Measurements from ENCODE around the gene EYS.

GRCh38 chr6:64437996-64438395, 1269.0 kb downstream of the EYS start:
- no peak for TF ChIP-seq POLR2A (IDR thresholded peaks at IDR 0.05; ENCODE audit: control extremely low read depth in 1 of 2, low read depth in 2 of 2, low read length in 2 of 2)
- no peak for TF ChIP-seq FOSL1 (IDR thresholded peaks at IDR 0.05; ENCODE audit: insufficient read depth, low read depth, low read length)
- TF ChIP-seq TCF12 (IDR thresholded peaks at IDR 0.05; ENCODE audit: low read depth, low read length): no peak
- TF ChIP-seq, protein P1, sequence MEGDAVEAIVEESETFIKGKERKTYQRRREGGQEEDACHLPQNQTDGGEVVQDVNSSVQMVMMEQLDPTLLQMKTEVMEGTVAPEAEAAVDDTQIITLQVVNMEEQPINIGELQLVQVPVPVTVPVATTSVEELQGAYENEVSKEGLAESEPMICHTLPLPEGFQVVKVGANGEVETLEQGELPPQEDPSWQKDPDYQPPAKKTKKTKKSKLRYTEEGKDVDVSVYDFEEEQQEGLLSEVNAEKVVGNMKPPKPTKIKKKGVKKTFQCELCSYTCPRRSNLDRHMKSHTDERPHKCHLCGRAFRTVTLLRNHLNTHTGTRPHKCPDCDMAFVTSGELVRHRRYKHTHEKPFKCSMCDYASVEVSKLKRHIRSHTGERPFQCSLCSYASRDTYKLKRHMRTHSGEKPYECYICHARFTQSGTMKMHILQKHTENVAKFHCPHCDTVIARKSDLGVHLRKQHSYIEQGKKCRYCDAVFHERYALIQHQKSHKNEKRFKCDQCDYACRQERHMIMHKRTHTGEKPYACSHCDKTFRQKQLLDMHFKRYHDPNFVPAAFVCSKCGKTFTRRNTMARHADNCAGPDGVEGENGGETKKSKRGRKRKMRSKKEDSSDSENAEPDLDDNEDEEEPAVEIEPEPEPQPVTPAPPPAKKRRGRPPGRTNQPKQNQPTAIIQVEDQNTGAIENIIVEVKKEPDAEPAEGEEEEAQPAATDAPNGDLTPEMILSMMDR (IDR thresholded peaks at IDR 0.05; ENCODE audit: control extremely low read depth in 1 of 3, insufficient read depth in 1 of 3, low read depth in 1 of 3, low read length in 3 of 3): no peak
- no peak for TF ChIP-seq KDM1A (IDR thresholded peaks at IDR 0.05; ENCODE audit: borderline replicate concordance, low read length)
- TF ChIP-seq, protein P2, sequence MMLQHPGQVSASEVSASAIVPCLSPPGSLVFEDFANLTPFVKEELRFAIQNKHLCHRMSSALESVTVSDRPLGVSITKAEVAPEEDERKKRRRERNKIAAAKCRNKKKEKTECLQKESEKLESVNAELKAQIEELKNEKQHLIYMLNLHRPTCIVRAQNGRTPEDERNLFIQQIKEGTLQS (IDR thresholded peaks at IDR 0.05; ENCODE audit: insufficient read depth, low read depth, low read length): no peak
- no peak for TF ChIP-seq ATF2 (IDR thresholded peaks at IDR 0.05; ENCODE audit: low read length)
- no peak for TF ChIP-seq TAF1 (IDR thresholded peaks at IDR 0.05; ENCODE audit: low read depth, low read length)
- TF ChIP-seq EZH2 (IDR thresholded peaks at IDR 0.05; ENCODE audit: low read depth, low read length, severe bottlenecking): no peak
- no peak for TF ChIP-seq YY1 (IDR thresholded peaks at IDR 0.05; ENCODE audit: low read depth, low read length)

All from H1 (cell line).